Retina (tissue), 1 donor: ENCODE measurements around the gene CYP26B1.

Source experiments
- DNase-seq: peaks from one replicate; pipeline ENCODE4 v3.0.0-alpha.2; 2016

CYP26B1 gene, protein sequence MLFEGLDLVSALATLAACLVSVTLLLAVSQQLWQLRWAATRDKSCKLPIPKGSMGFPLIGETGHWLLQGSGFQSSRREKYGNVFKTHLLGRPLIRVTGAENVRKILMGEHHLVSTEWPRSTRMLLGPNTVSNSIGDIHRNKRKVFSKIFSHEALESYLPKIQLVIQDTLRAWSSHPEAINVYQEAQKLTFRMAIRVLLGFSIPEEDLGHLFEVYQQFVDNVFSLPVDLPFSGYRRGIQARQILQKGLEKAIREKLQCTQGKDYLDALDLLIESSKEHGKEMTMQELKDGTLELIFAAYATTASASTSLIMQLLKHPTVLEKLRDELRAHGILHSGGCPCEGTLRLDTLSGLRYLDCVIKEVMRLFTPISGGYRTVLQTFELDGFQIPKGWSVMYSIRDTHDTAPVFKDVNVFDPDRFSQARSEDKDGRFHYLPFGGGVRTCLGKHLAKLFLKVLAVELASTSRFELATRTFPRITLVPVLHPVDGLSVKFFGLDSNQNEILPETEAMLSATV

DNA sequence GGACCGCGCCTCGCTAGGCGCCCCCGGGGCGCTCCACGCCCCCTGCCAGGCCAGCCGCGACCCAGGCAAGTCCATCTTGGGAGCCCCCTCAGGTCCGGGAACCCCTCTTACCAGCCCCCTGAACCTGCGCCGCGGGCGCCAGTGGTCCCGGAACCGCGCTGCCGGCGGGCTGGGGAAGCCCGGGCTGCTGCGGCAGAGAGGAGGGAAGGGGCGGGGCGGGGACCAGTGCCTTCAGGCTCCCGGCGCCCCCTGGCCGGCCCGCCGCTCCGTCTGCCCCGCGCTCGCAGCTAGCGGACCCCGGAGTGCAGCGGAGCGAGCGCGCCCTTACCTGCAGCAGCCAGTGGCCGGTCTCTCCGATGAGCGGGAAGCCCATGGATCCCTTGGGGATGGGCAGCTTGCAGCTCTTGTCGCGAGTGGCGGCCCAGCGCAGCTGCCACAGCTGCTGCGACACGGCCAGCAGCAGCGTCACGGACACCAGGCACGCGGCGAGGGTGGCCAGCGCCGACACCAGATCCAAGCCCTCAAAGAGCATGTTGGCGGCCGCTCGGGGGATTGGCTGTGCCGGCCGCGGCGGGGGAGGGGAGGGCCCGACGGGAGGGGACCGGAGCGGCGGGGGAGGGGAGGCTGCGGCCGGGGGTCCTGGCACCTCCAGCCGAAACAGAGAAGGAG is at the start of gene CYP26B1:
Gene CYP26B1, minus strand, starts transcription at position 560 of the 669 bp plus-strand sequence. Its CDS starts 28 bp downstream, at position 532.
- peak; percentile 80 for DNase-seq

DNA sequence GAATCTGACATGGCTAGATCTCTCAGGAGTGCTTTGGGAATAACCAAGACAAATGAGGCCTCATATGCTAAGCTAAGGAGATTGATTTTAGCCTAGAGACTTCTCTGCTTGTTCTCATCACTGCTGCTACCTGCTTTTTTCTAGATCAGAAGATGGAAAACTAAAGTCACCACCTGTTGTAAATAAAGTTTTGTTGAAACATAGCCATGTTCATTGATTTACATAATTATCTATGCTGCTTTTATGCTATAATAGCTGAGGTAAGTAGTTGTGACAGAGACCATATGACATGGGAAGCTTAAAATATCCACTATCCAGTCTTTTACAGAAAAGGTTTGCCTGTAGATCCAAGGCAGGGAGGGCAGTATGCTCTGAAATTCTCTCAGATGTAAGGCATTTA is 46.1 kb upstream of the CYP26B1 start:
- no peak for DNase-seq

GRCh38 chr2:72191441-72191840 is 43.8 kb upstream of the CYP26B1 start:
- DNase-seq = no peak

- DNase-seq = no peak
These were observed 37.5 kb upstream of the CYP26B1 start for GRCh38 chr2:72185206-72185605.

DNA sequence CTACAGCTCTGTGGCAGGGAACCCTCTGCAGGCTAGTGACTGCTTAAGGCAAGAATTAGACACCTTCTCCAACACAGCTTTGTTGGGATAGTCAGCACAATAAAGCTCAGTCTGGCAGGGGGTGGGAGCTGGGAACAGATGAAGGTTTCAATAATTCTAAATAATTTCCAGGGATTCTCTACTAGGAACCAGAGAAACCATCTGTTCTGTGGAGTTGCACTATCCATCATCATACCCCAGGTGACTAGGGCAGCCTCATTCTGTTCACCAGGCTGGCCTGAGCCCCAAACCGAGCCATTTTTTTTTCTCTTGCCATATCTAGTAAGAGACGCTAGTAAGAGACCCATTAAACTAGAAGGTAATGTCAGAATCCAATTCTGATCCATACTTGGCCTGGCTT is 35.8 kb upstream of the CYP26B1 start:
- DNase-seq = no peak

- no peak for DNase-seq
These were observed 35.4 kb upstream of the CYP26B1 start for GRCh38 chr2:72183016-72183415.

- no peak for DNase-seq
These were observed 34.9 kb upstream of the CYP26B1 start for GRCh38 chr2:72182547-72182946.

DNA sequence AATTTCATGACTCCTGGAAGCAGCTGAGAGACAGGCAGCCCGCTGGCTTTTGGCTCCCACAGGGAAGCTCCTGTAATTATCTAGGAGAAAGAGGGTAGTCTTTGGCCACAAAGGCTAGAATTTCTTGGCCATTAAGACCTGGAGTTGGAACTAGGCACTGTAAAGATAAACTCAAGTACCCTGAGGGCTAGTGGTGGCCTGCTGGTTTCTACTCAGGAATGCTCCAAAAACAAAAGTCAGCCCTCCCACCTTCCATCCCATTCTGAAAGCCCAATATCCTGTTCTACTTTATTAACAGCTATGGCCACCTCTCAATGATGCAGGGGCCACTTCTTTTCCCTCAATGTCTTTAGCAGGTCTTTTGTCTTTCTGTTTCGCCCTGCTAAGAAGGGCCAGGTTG is 34.0 kb upstream of the CYP26B1 start:
- no peak for DNase-seq

DNA sequence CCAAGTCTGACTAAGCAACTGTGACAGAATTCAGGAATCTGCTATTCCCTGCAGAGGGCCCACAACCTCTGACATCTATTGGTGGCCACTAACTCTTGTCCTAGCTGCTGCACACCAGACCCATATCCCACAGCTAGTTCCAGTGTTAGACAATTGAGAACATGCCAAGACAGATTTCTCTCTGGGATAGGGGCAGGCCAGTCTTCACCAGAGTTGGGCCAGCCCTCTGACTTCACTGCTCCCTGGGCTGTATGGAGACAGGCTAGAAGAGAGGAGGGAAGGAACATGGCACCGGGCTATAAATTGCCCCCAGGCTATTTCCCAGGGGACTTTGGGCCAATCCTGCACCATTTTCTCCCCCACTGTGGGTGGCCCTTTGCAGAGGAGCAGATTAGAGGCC is 32.7 kb upstream of the CYP26B1 start:
- DNase-seq = no peak

GRCh38 chr2:72178551-72178950 is 30.9 kb upstream of the CYP26B1 start:
- DNase-seq = no peak

DNA sequence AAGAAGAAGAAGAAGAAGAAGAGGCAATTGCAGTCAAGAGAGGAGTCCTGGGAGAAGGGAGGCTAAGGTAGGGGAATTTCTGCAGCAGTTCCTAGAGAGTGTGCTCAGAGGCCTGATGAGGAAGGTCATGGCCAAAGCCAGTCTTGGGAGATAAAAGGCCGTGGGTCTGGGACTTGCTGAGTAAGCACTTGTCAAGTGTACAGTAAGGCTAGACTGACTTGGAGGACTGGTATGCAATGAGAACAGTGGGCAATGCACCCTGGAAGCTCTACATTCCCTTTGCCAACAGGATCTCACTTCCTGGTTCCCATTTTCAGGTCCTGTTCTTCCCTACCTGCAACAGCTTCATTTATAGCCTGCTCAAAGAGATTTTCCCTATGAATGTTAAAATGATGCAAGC is 28.6 kb upstream of the CYP26B1 start:
- DNase-seq = no peak

DNA sequence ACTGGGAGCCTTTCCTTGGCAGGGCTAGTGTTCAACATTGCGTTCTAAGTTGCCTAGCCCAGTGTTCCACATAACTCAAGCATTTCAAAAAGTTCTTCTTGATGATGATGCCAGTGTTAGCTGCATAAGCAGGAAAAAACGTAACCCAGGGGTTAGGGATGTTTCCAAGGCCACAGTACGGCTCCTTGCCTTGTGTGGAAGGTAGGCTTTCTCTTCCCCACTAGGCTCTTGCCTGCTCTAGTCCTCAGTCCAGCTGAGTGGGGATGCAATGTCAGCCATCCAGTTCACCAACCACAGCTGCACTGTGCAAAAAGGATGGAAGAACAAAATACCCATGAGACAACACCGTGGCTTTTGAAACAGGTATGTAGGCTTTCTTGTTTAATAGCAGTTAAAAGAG is 28.0 kb upstream of the CYP26B1 start:
- DNase-seq = no peak

GRCh38 chr2:72173640-72174321 is 26.1 kb upstream of the CYP26B1 start:
- peak; percentile 29 for DNase-seq

DNA sequence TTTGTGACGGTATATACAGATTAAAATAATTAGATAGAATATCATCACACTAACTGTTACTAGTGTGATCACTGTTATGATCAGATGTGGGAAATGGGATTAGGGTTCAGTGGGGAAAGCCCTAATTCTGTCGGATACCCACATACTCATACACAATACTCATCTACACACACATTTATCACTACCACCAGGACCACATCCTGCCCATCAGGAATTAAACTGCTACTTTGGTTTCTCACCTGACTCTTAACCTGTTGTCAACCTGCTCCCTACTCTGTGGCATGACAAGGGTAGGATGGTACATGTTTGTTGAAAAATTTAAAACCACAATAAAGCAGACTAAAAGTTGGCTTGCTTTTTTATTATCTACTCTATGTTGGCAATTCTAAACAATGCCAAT is 24.8 kb upstream of the CYP26B1 start:
- DNase-seq = no peak

DNA sequence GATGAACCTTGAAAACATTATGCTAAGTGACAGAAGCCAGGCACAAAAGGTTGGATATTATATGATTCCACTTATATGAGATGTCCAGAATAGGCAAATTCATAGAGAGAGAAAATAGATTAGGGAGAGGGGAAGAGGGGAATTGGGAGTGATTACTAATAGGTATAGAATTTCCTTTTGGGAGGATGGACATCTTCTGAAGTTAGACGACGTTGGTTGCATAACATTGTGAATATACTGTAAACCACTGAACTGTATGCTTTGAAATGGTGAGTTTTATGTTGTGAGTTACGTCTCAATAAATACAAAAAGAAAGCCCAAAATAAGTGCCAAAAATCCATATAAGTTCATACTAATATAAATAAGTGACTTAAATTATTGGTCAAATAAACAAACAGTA is 18.6 kb upstream of the CYP26B1 start:
- no peak for DNase-seq

GRCh38 chr2:72165792-72166191 is 18.1 kb upstream of the CYP26B1 start:
- no peak for DNase-seq

DNA sequence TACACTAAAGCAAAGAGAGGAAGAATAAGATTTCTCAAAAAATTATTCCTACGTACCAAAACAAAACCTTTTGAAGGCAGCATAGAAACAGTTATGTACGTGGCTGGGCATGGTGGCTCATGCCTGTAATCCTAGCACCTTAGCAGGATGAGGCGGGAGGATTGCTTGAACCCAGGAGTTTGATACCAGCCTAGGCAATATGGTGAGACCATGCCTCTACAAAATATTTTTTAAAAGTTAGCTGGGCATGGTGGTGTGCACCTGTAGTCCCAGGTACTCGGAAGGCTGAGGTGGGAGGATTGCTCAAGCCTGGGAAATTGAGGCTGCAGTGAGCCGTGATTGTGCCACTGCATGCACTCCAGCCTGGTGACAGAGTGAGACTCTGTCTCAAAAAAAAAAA is 14.9 kb upstream of the CYP26B1 start:
- DNase-seq = no peak

- DNase-seq = no peak
These were observed 11.7 kb upstream of the CYP26B1 start for GRCh38 chr2:72159211-72159993.

DNA sequence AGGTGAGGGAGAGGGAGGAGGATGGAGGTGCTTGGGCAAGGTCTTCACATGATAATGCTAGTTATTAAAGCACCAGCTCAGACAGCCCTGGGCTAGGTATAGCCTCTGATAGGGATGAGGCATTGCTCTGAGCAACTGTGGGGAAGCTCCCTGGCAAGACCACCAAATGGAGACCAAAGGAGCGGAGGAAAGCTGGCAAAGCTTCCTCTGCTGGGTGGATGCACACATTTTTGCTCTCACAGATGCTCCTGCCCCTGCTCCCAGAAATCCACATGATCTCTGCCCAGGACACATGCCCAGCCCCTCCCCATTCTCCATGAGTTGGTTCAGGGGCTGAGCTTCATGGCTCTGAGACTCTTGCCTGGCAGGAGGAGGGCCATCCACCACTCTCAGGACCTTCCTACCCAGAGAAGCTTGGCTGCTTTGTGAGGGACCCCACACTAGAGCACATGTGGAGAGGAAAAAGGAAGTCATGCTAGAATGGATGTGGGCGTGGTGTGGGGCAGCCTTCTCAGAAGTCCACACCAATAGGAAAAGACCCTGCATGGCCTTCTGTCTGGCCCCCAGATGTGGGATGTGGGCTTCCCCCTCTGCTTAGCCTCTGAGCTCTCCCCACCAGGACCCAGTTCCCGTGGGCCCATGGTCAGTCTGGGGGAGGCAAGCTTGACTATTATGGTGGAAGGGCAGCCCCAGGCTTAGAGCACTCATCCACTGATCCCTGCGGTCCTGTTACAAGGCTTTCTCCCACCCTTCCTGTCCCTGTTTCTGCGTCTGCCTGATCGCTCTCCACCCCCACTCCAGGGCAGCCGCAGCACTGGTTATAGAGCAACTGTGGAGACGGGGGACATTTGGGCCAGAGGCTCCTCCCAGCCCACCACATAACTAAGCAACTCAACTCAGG is 10.5 kb upstream of the CYP26B1 start:
- no peak for DNase-seq

GRCh38 chr2:72156872-72157271 is 9.2 kb upstream of the CYP26B1 start:
- no peak for DNase-seq

GRCh38 chr2:72155737-72156136 is 8.1 kb upstream of the CYP26B1 start:
- no peak for DNase-seq

- no peak for DNase-seq
These were observed 7.5 kb upstream of the CYP26B1 start for GRCh38 chr2:72155151-72155550.
